ENCODE measurements around the gene SLC25A13. TPM values are rescaled to one million over a fixed set of nuclear protein-coding genes. Genes with fewer than 3 reads are reported as not detected.

Gene SLC25A13
- total and polyA plus RNA-seq, 2 of the 4 experiments (the other 2 are of a cell fraction) = 7.4 to 11.7 TPM

- Histone ChIP-seq H3K4ac (ENCODE audit: low read depth, low read length) (no peak overlapping the region), H4K8ac (ENCODE audit: low read depth in 2 of 2, low read length in 2 of 2) (no peak overlapping the region)
Observed at GRCh38 chr7:96151889-96152288, 170.0 kb downstream of the SLC25A13 start.

More at GRCh38 chr7:96151889-96152288, 170.0 kb downstream of the SLC25A13 start:
- no peak overlapping the region for H2AFZ ChIP-seq (replicated peaks; ENCODE audit: low read length, poor library complexity)
- 100% methylated on average over 2 of the region's 3 CpGs; no CpG with 5 or more reads in 1 of the 2 experiments for WGBS, 2 experiments (ENCODE audit: extremely low coverage in 2 of 2, insufficient read length in 1 of 2)
- H3K56ac ChIP-seq (ENCODE audit: extremely low read depth, insufficient read depth, low read length) = no peak overlapping the region
- TF ChIP-seq MAZ (IDR thresholded peaks at IDR 0.05; ENCODE audit: borderline replicate concordance, low read depth, low read length) = no peak
- no peak for TF ChIP-seq MXI1 (IDR thresholded peaks at IDR 0.05; ENCODE audit: borderline replicate concordance, low read depth, low read length)
- no peak for TF ChIP-seq RFX5 (IDR thresholded peaks at IDR 0.05; ENCODE audit: low read depth, low read length)
- no peak for TF ChIP-seq NFE2L2 (IDR thresholded peaks at IDR 0.05; ENCODE audit: low read depth, low read length)
- TF ChIP-seq CEBPB (IDR thresholded peaks at IDR 0.05; ENCODE audit: low read depth, low read length) = no peak
- no peak for TF ChIP-seq CHD1 (IDR thresholded peaks at IDR 0.05; ENCODE audit: low read depth, low read length)
- TF ChIP-seq POLR2A (IDR thresholded peaks at IDR 0.05; ENCODE audit: low read depth, low read length) = no peak
- no peak for TF ChIP-seq BHLHE40 (IDR thresholded peaks at IDR 0.05; ENCODE audit: low read depth, low read length)
- in situ Hi-C loops (cut with MboI; ENCODE audit: low sequenced_read_pairs) = no loop called here
- BruUV-seq (replicated peaks) = no TSS peak
- no peak overlapping the region for H3K27ac ChIP-seq (ENCODE audit: insufficient read depth, low read length)
- dilution Hi-C loops (cut with HindIII; ENCODE audit: low sequenced_read_pairs, unreplicated experiment) = no loop called here
- no peak overlapping the region for H3K23ac ChIP-seq (ENCODE audit: low read depth, low read length)
- H3K4me3 ChIP-seq (ENCODE audit: insufficient read depth, low read depth, low read length) = no peak overlapping the region
- H2BK5ac ChIP-seq (ENCODE audit: low read depth, low read length, poor library complexity, severe bottlenecking) = no peak overlapping the region
- ChIA-PET POLR2A (ENCODE audit: unreplicated experiment) (no interaction called here), CTCF (no interaction called here)
- no peak overlapping the region for H4K91ac ChIP-seq (ENCODE audit: insufficient read depth, low read depth, low read length)
- no peak overlapping the region for H2BK120ac ChIP-seq (ENCODE audit: low read depth, low read length)
- no peak overlapping the region for H3K14ac ChIP-seq (replicated peaks; ENCODE audit: low read depth, low read length)
- H3K9me3 ChIP-seq (ENCODE audit: control insufficient read depth, insufficient read depth, low read length) = no peaks in the 10 kb centered on the region
- no peaks in the 10 kb centered on the region for H3K4me1 ChIP-seq (ENCODE audit: control insufficient read depth, insufficient read depth, low read length)
- H3K9ac ChIP-seq (ENCODE audit: low read depth, low read length) = no peak overlapping the region
- no peak overlapping the region for H2BK20ac ChIP-seq (ENCODE audit: low read depth, low read length)
- H3K36me3 ChIP-seq (ENCODE audit: control insufficient read depth, insufficient read depth, low read length) = no peaks in the 10 kb centered on the region
- no peak overlapping the region for H2AK5ac ChIP-seq (ENCODE audit: low read depth, low read length)
- no peak overlapping the region for H2BK15ac ChIP-seq (ENCODE audit: low read depth, low read length)
- no peak overlapping the region for H3K4me2 ChIP-seq (ENCODE audit: low read depth, low read length)
- H2AK9ac ChIP-seq (replicated peaks; ENCODE audit: low read depth, low read length, poor library complexity) = no peak overlapping the region
- H3K27me3 ChIP-seq (ENCODE audit: control insufficient read depth, insufficient read depth, low read length) = no peaks in the 10 kb centered on the region
- no peaks in the 10 kb centered on the region for H4K20me1 ChIP-seq (ENCODE audit: insufficient read depth, low read length)
- DNase-seq (no peak), ATAC-seq (ENCODE audit: low read depth) (no peak)
- H4K5ac ChIP-seq (ENCODE audit: low read depth, low read length) = no peak overlapping the region
- intact Hi-C loops (cut with micrococcal nuclease) = no loop called here
- H3K79me1 ChIP-seq (ENCODE audit: low read depth in 1 of 2, low read length in 2 of 2) = no peaks in the 10 kb centered on the region
- H3K18ac ChIP-seq (ENCODE audit: low read depth, low read length) = no peak overlapping the region
- H3K9me1 ChIP-seq (ENCODE audit: insufficient read depth, low read length) = no peaks in the 10 kb centered on the region; the same call in 1 of the 2 replicates

Data from IMR-90 (cell line).